ENCODE measurements around the gene LSM10. TPM values are rescaled to one million over a fixed set of nuclear protein-coding genes. Genes with fewer than 3 reads are reported as not detected.
A peak's percentile ranks its signal among the peaks of the same experiment; 100 is the strongest.

LSM10 gene
- total RNA-seq, 1 donor from 2014 or later: 26.1 TPM

DNA sequence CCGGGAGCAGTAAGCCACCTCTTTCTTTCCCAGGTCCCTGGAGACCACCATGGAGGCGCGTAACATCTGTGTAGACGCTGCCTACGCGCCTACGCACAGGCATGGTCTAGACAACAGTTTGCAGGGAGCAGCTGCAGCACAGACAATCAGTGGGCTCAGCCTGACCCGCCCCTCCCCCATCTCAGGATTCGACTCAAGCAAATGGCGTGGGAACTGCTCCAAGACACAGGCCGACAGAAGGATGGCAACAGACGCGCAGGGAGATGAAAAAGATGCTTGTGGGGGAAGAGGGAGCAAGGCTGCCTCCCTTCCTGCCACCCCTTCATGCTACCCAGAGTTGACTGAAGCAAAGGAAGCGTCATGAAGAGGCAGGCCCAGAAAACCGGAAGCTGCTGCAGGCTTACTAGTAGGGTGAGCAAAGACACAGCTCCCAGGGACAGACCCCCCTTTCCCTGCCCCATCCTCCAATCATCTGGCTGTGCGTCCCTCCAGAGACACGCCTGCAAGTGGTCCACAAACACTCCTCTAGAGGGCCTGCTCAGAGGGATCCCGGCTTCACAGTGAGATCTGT, 31.5 kb downstream of the LSM10 start:
- no peak overlapping the region for H3K4me3 Mint-ChIP-seq
- TF ChIP-seq, protein P1, sequence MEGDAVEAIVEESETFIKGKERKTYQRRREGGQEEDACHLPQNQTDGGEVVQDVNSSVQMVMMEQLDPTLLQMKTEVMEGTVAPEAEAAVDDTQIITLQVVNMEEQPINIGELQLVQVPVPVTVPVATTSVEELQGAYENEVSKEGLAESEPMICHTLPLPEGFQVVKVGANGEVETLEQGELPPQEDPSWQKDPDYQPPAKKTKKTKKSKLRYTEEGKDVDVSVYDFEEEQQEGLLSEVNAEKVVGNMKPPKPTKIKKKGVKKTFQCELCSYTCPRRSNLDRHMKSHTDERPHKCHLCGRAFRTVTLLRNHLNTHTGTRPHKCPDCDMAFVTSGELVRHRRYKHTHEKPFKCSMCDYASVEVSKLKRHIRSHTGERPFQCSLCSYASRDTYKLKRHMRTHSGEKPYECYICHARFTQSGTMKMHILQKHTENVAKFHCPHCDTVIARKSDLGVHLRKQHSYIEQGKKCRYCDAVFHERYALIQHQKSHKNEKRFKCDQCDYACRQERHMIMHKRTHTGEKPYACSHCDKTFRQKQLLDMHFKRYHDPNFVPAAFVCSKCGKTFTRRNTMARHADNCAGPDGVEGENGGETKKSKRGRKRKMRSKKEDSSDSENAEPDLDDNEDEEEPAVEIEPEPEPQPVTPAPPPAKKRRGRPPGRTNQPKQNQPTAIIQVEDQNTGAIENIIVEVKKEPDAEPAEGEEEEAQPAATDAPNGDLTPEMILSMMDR (IDR thresholded peaks at IDR 0.05; ENCODE audit: unreplicated experiment): no peak
- H3K36me3 Mint-ChIP-seq: peaks cover 5% of the 10 kb centered on the region
- peaks cover 14% of the 10 kb centered on the region for H3K4me1 Mint-ChIP-seq
- peak overlapping the region; percentile 88 for H3K27ac Mint-ChIP-seq
- H3K27me3 Mint-ChIP-seq (ENCODE audit: low read depth): no peaks in the 10 kb centered on the region
- no peak for DNase-seq (ENCODE audit: low spot score in 2 of 2, unreplicated experiment in 2 of 2)
- H3K9me3 Mint-ChIP-seq: no peaks in the 10 kb centered on the region

DNA sequence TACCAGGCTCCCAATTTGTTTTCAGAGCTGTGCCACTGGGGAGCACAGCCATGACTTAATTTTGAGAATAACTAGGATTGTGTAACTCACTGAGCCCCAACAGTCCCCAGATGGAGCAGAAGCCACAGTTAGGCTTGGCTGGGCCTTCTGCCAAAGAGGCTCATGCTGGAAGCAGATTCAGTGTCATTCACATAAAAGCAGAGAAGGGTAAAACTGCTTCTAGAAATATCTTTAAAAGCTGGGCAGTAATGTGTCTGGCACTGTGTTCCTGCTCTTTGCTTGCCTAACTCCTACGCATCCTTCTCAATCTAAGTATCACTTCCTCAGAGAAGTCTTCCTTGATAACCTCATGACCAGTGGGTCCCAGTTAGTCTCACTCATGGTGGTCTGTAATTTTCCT, 32.3 kb downstream of the LSM10 start:
- Mint-ChIP-seq H3K27me3 (ENCODE audit: low read depth) (no peaks in the 10 kb centered on the region), H3K4me3 (no peak overlapping the region), H3K27ac (peak overlapping the region; percentile 88), H3K36me3 (peaks cover 5% of the 10 kb centered on the region), H3K9me3 (no peaks in the 10 kb centered on the region), H3K4me1 (peaks cover 14% of the 10 kb centered on the region)
- TF ChIP-seq, protein P1 (IDR thresholded peaks at IDR 0.05; ENCODE audit: unreplicated experiment): no peak
- DNase-seq (ENCODE audit: low spot score in 2 of 2, unreplicated experiment in 2 of 2): no peak

DNA sequence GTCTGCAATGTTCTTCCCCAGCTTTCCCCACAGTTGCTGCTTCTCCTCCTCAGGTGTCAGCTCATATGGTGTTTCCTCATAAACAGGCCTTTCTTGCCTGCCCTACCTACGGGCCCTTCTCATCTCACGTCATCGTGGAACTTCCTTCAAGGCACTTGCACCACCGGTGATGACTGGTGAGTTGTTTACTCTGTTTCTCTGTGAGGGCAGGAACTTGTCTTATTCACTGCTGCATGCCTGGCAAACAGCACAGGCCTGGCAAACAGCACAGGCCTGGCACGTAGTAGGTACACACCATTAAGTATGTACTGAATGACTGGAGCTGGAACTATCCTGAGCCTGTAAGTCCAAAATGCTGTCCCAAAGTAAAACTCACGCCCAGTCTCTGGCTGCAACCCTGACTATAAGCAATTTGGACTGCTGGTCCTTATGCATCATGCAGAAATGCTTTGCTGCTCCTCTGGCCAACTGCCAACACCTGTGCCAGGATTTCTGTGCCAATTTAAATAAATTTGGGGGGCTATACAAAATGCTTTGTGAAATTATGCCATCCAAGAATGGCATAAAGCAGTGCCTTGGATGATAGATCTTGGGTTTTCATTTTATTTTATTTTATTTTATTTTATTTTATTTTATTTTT, 37.7 kb downstream of the LSM10 start:
- H3K36me3 Mint-ChIP-seq: peaks cover 20% of the 10 kb centered on the region
- H3K4me1 Mint-ChIP-seq: no peaks in the 10 kb centered on the region
- H3K27me3 Mint-ChIP-seq (ENCODE audit: low read depth): no peaks in the 10 kb centered on the region
- H3K27ac Mint-ChIP-seq: no peak overlapping the region
- no peak for DNase-seq (ENCODE audit: low spot score in 2 of 2, unreplicated experiment in 2 of 2)
- TF ChIP-seq, protein P1 (IDR thresholded peaks at IDR 0.05; ENCODE audit: unreplicated experiment): no peak
- no peak overlapping the region for H3K4me3 Mint-ChIP-seq
- no peaks in the 10 kb centered on the region for H3K9me3 Mint-ChIP-seq

DNA sequence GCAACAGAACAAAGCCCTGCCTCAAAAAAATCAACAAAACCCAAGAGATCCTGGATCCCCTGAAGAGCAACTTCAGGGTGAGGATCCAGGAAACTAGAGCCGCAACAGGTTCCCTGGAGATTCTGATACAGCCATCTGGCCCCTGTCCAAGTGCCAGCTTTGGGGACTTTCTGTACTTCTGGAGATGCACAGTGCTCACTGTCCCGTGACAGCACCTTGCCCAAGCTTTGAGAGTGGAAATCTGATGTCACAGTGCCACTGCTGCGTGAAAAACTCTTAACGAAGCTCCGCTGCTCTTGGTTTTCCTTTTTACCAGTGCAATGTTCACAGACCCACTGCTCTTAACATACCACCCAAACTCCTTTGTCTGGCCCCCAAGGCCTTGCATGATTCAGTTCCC, 38.3 kb downstream of the LSM10 start:
- no peak for DNase-seq (ENCODE audit: low spot score in 2 of 2, unreplicated experiment in 2 of 2)
- no peaks in the 10 kb centered on the region for H3K4me1 Mint-ChIP-seq
- H3K27me3 Mint-ChIP-seq (ENCODE audit: low read depth): no peaks in the 10 kb centered on the region
- H3K27ac Mint-ChIP-seq: no peak overlapping the region
- no peaks in the 10 kb centered on the region for H3K9me3 Mint-ChIP-seq
- H3K4me3 Mint-ChIP-seq: no peak overlapping the region
- peaks cover 22% of the 10 kb centered on the region for H3K36me3 Mint-ChIP-seq
- TF ChIP-seq, protein P1 (IDR thresholded peaks at IDR 0.05; ENCODE audit: unreplicated experiment): no peak

DNA sequence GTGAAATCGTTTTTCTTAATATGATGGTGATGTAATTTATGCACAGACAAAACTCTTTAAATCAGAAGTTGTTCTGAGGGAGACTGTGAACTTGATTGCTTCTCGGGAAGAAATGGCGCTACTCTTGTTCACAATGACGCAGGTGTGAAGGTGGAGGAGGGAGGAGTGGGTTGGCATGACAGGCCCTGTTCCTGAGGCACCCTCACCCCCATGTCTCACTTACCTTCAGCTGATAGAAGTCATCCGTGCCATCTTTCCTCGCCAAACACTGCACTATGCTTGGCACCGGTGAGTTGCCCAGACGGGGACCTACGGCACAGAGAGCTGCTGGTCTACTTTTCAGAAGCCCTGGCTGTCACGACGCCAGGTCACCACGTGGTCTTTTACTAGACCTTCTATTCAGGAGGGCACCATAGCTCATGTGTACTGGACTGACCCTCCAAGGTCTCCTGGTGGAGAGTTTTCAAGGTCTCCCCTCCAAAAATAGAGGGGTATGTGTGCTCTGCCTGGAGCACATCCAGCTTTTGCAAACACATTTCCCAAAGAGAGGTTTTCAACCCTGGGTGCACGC, 39.1 kb downstream of the LSM10 start:
- H3K36me3 Mint-ChIP-seq: peaks cover 26% of the 10 kb centered on the region
- no peaks in the 10 kb centered on the region for H3K4me1 Mint-ChIP-seq
- H3K27me3 Mint-ChIP-seq (ENCODE audit: low read depth): no peaks in the 10 kb centered on the region
- no peaks in the 10 kb centered on the region for H3K9me3 Mint-ChIP-seq
- H3K4me3 Mint-ChIP-seq: no peak overlapping the region
- no peak for DNase-seq (ENCODE audit: low spot score in 2 of 2, unreplicated experiment in 2 of 2)
- no peak overlapping the region for H3K27ac Mint-ChIP-seq
- TF ChIP-seq, protein P1 (IDR thresholded peaks at IDR 0.05; ENCODE audit: unreplicated experiment): no peak

All from mesothelial cell of epicardium (in vitro differentiated cells).